Choroid plexus epithelial cell (primary cell): ENCODE measurements around the gene BEST2.

Experiments
- DNase-seq: peaks from one replicate; pipeline ENCODE4 v3.0.0-alpha.2; 2010; ENCODE audit warnings: low read depth
- H3K4me3 ChIP-seq: 2 replicates; pipeline ENCODE4 v1.5.1; 2011; ENCODE audit warnings: low read depth, mild to moderate bottlenecking, control low read depth, low read length, moderate library complexity
- TF ChIP-seq, protein P1 (sequence below): conservative IDR thresholded peaks from 2 replicates; pipeline ENCODE4 v1.5.1; 2011; ENCODE audit warnings: low read depth, mild to moderate bottlenecking, control low read depth, inconsistent platforms, low read length, moderate library complexity

BEST2 gene

GRCh38 chr19:12750851-12751250 is 740 bp upstream of the BEST2 start:
- DNase-seq, result no peak
- no peak overlapping the region for H3K4me3 ChIP-seq
- TF ChIP-seq, protein P1, sequence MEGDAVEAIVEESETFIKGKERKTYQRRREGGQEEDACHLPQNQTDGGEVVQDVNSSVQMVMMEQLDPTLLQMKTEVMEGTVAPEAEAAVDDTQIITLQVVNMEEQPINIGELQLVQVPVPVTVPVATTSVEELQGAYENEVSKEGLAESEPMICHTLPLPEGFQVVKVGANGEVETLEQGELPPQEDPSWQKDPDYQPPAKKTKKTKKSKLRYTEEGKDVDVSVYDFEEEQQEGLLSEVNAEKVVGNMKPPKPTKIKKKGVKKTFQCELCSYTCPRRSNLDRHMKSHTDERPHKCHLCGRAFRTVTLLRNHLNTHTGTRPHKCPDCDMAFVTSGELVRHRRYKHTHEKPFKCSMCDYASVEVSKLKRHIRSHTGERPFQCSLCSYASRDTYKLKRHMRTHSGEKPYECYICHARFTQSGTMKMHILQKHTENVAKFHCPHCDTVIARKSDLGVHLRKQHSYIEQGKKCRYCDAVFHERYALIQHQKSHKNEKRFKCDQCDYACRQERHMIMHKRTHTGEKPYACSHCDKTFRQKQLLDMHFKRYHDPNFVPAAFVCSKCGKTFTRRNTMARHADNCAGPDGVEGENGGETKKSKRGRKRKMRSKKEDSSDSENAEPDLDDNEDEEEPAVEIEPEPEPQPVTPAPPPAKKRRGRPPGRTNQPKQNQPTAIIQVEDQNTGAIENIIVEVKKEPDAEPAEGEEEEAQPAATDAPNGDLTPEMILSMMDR, result no peak

GRCh38 chr19:12752056-12752781 is 628 bp downstream of the BEST2 start:
- H3K4me3 ChIP-seq, result no peak overlapping the region
- no peak for DNase-seq
- TF ChIP-seq, protein P1, result no peak

DNA sequence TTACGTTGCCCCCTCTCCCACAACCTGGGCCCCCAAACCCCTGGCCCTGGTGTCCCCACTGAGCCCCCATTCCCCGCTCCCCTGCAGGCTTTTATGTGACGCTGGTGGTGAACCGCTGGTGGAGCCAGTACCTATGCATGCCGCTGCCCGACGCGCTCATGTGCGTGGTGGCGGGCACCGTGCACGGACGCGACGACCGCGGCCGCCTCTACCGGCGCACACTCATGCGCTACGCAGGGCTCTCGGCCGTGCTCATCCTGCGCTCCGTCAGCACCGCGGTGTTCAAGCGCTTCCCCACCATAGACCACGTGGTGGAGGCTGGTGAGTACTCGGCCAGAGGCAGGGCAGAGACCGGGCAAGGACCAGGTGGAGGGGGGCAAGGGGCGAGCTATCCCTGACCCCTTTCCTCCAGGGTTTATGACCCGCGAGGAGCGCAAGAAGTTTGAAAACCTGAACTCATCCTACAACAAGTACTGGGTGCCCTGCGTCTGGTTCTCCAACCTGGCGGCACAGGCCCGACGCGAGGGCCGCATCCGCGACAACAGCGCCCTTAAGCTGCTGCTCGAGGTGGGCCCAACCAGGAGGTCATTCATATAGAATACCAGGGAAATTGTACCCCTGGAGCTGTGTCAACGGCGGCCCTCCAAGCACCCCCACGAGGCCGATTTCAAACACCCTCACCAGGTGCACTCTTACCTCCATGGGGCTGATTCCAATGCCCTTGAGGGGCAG is 3.0 kb downstream of the BEST2 start:
- no peak for DNase-seq
- H3K4me3 ChIP-seq, result no peak overlapping the region
- TF ChIP-seq, protein P1, result no peak

DNA sequence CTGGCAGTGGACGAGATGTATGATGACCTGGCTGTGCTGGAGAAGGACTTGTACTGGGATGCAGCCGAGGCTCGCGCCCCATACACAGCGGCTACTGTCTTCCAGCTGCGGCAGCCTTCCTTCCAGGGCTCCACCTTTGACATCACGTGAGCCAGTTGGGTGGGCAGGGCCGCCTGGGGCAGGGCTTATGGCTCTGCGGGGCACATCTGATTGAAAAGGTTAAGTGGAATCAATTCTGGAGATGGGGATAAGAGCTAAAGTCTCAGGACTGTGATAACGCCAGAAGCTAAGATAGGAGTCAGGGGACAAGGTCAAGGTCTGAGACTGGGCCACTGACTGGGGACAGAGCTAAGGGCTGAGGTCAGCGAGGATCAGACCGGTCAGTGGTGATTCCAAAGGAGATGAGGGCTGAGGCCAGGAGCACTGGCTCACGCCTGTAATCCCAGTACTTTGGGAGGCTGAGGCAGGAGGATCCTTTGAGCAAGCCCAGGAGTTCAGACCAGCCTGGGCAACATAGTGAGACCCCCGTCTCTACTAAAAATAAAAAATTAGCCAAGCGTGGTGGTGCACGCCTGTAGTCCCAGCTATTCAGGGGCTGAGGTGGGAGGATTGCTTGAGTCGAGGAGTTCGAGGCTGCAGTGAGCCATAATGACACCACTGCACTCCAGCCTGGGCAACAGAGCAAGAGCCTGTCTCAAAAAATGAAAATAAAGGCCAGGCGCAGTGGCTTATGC is 4.7 kb downstream of the BEST2 start:
- TF ChIP-seq, protein P1, result no peak
- DNase-seq, result no peak
- H3K4me3 ChIP-seq, result no peak overlapping the region

- H3K4me3 ChIP-seq, result peak overlapping the region; percentile 49
Observed at GRCh38 chr19:12757544-12758274, 6.1 kb downstream of the BEST2 start.

GRCh38 chr19:12759686-12760085 is 8.1 kb downstream of the BEST2 start:
- TF ChIP-seq, protein P1, result no peak
- no peak for DNase-seq
- no peak overlapping the region for H3K4me3 ChIP-seq

More at GRCh38 chr19:12757544-12758274, 6.1 kb downstream of the BEST2 start:
- TF ChIP-seq, protein P1, result peak; percentile 68
- DNase-seq, result peak; percentile 79
